Heart left ventricle (tissue), 16 donors: ENCODE data around the gene SCGB1C1. TPM values are rescaled to one million over a fixed set of nuclear protein-coding genes. Genes with fewer than 3 reads are reported as not detected.

Experiments used
- ATAC-seq, 4 donors: fragments of 200-7000 bp; cut with Tn5 transposase; one replicate each; pipeline ENCODE4 v1.9.1; 2020 to 2022; ENCODE audit warnings: moderate library complexity in 4 of 4, mild to moderate bottlenecking in 3 of 4, moderate number of reproducible peaks in 1 of 4
- DNase-seq, 5 donors: peaks; one replicate each; pipeline ENCODE4 v3.0.0-alpha.2; 2020
- H3K27ac ChIP-seq, 12 donors: fragments of 200-600 bp; sonication (generic) in 4 of 12; one replicate each; pipeline versions ENCODE4 v1.5.0 to v1.8.0; 2016 to 2022; ENCODE audit warnings: mild to moderate bottlenecking in 2 of 12
- H3K27me3 ChIP-seq, 9 donors: fragments of 200-600 bp; sonication (generic) in 2 of 9; one replicate each; pipeline versions ENCODE4 v1.5.1 to v1.8.0; 2016 to 2022; ENCODE audit warnings: mild to moderate bottlenecking in 3 of 9
- H3K36me3 ChIP-seq, 9 donors: fragments of 200-600 bp; sonication (generic) in 2 of 9; one replicate each; pipeline versions ENCODE4 v1.5.0 to v1.8.0; 2018 to 2022; ENCODE audit warnings: mild to moderate bottlenecking in 2 of 9
- H3K4me1 ChIP-seq, 12 donors: fragments of 200-600 bp; sonication (generic) in 4 of 12; one replicate each; pipeline versions ENCODE4 v1.5.0 to v1.8.0; 2016 to 2022; ENCODE audit warnings: mild to moderate bottlenecking in 3 of 12
- H3K4me3 ChIP-seq, 12 donors: fragments of 200-600 bp; sonication (generic) in 4 of 12; one replicate each; pipeline versions ENCODE4 v1.5.0 to v1.8.0; 2017 to 2022; ENCODE audit warnings: mild to moderate bottlenecking in 9 of 12, moderate library complexity in 4 of 12
- H3K9me3 ChIP-seq, 12 donors: fragments of 200-600 bp; sonication (generic) in 4 of 12; one replicate each; pipeline versions ENCODE4 v1.5.0 to v1.8.0; 2016 to 2022; ENCODE audit warnings: mild to moderate bottlenecking in 1 of 12
- CTCF ChIP-seq, 12 donors: fragments of 200-600 bp; sonication (generic) in 4 of 12; IDR thresholded peaks; one replicate each; pipeline versions ENCODE4 v1.5.0 to v1.8.0; 2018 to 2022; ENCODE audit warnings: antibody characterized with exemption in 12 of 12, mild to moderate bottlenecking in 5 of 12
- POLR2A ChIP-seq, 2 donors: fragments of 450-650 bp; IDR thresholded peaks; one replicate each; pipeline ENCODE4 v1.6.1; 2017; ENCODE audit warnings: antibody characterized with exemption in 2 of 2, mild to moderate bottlenecking in 2 of 2, moderate library complexity in 2 of 2
- WGBS, 4 donors: extraction: QIAGEN DNeasy Blood & Tissue Kit in 2 of 4; methylation state at CpG; one replicate each; pipeline versions ENCODE4 v1.1.5 to v1.1.7; 2013 to 2018; 5-methylcytosine and 5-hydroxymethylcytosine counted together
- intact Hi-C, 10 donors: fragments of 100-400 bp; cut with DNase I; formaldehyde crosslinking; loops; one replicate each; pipeline versions ENCODE4 v1.11.1 to v1.14.2; 2022
- polyA plus RNA-seq, 2 donors: library from polyadenylated mRNA; stranded (reverse); fragments of 200-250 nt; gene quantifications; one replicate each; pipeline ENCODE4 v1.2.3, GENCODE V29; 2013
- total RNA-seq, 9 donors: library from RNA; depleted of rRNA in 2 of 9; stranded (reverse); fragments of >200 nt in 2 of 9; fragmentation: NEBNext Ultra II Directional in 3 of 9; extraction: Animal tissue kit (Norgen Biotek cat#: 25700) in 3 of 9; gene quantifications; one replicate each; pipeline versions ENCODE4 v1.1.0 to v1.2.4, GENCODE V29; 2016 to 2023
- donor health status: ischemic (EF 13 %, LVEDD 7.1; RV severe dilation, severe dysfunction).
- donor health status: healthy with polysubstance abuse.
- donor health status: DM: no; HTN: yes; CAD: no.
- donor health status: DM: no; HTN: no; CAD: no.
- donor health status: ischemic (EF 25% LVEDD 6.9; RV normal size, moderate dysfunction).
- donor health status: ischemic (EF 25% LVEDD 5.7; RV mildly dilated, moderate dysfunction).
- donor health status: healthy.
- donor health status: DM: yes; HTN: yes; CAD: no.
- donor health status: ischemic (EF 35%, LVEDD 5.7; RV mildly dilated, moderate dysfunction).
- donor health status: nonischemic (EF 11% LVEDD 7.7; RV severe dilation, severe dysfunction).
- donor health status: DM: yes; HTN: yes; CAD: no.
- donor health status: PGD.
- donor health status: ischemic (EF 29% LVEDD 5.4; RV normal size, mild dysfunction).
- donor health status: nonischemic (EF 23%, LVEDD 6.1; RV moderate dilation, normal function).

The SCGB1C1 gene
- total and polyA plus RNA-seq, 11 donors = not detected

GRCh38 chr11:203056-203944, 10.4 kb downstream of the SCGB1C1 start:
- Histone ChIP-seq H3K27ac (no peak overlapping the region), H3K27me3 (no peaks in the 10 kb centered on the region), H3K4me3 (no peak overlapping the region), H3K9me3 (no peaks in the 10 kb centered on the region), H3K36me3 (peaks cover 0 to 56% (median 43%) of the 10 kb centered on the region in 9 donors), H3K4me1 (peaks cover 5 to 52% (median 18%) of the 10 kb centered on the region in 12 donors)
- DNase-seq = no peak
- no peak for TF ChIP-seq CTCF (IDR thresholded peaks at IDR 0.05)
- no peak for TF ChIP-seq POLR2A (IDR thresholded peaks at IDR 0.05)
- no peak for ATAC-seq
- intact Hi-C loops = loop anchor here in 5 of 10 donors (5.0 to 10.0 kb wide), 6 partner anchors 92 to 312 kb away; partner anchors contain the start of genes B4GALNT4 (in 2 of the 5), IFITM5 (in 1 of the 5), PTDSS2 (in 1 of the 5) and RNH1 (in 1 of the 5)
- 83 to 90% (median 88%) methylated on average over 4 to 7 of the region's 7 CpGs for WGBS, 4 donors

- TF ChIP-seq CTCF (IDR thresholded peaks at IDR 0.05) (no peak), POLR2A (IDR thresholded peaks at IDR 0.05) (no peak)
- H3K36me3 ChIP-seq = peaks cover 0 to 56% (median 43%) of the 10 kb centered on the region in 9 donors
Observed at GRCh38 chr11:203945-204586, 11.2 kb downstream of the SCGB1C1 start.

GRCh38 chr11:204587-205109, 11.8 kb downstream of the SCGB1C1 start:
- no peak overlapping the region for H3K4me3 ChIP-seq
- ATAC-seq (no peak), DNase-seq (no peak)
- H3K27me3 ChIP-seq = no peaks in the 10 kb centered on the region
- WGBS, 4 donors = 81 to 88% (median 85%) methylated on average over 5 to 12 of the region's 12 CpGs
- intact Hi-C loops = loop anchor here in 9 of 10 donors (5.0 to 10.0 kb wide), 11 partner anchors 90 to 310 kb away; partner anchors contain the start of genes PTDSS2 (in 3 of the 9), RNH1 (in 3 of the 9), B4GALNT4 (in 2 of the 9) and IFITM2 (in 2 of the 9)
- peaks cover 0 to 57% (median 47%) of the 10 kb centered on the region in 9 donors for H3K36me3 ChIP-seq
- TF ChIP-seq POLR2A (IDR thresholded peaks at IDR 0.05) = no peak
- TF ChIP-seq CTCF (IDR thresholded peaks at IDR 0.05) = no peak
- H3K9me3 ChIP-seq = no peaks in the 10 kb centered on the region
- peaks cover 12 to 58% (median 24%) of the 10 kb centered on the region in 12 donors for H3K4me1 ChIP-seq
- H3K27ac ChIP-seq = no peak overlapping the region

More at GRCh38 chr11:203945-204586, 11.2 kb downstream of the SCGB1C1 start:
- 90 to 98% (median 94%) methylated on average over 4 of the region's 4 CpGs for WGBS, 4 donors
- Histone ChIP-seq H3K4me3 (no peak overlapping the region), H3K9me3 (no peaks in the 10 kb centered on the region), H3K27ac (no peak overlapping the region), H3K4me1 (peaks cover 6 to 53% (median 19%) of the 10 kb centered on the region in 12 donors), H3K27me3 (no peaks in the 10 kb centered on the region)
- no peak for ATAC-seq
- DNase-seq = no peak
- intact Hi-C loops = loop anchor here in 5 of 10 donors (5.0 to 10.0 kb wide), 6 partner anchors 91 to 311 kb away; partner anchors contain the start of genes B4GALNT4 (in 2 of the 5), IFITM5 (in 1 of the 5), PTDSS2 (in 1 of the 5) and RNH1 (in 1 of the 5)
